ENCODE measurements around the gene ITGA7.

- no peak for TF ChIP-seq GABPA (IDR thresholded peaks at IDR 0.05; ENCODE audit: low read depth)
- peak; percentile 12; the same call in 1 of the 2 replicates for TF ChIP-seq POLR2AphosphoS5 (IDR thresholded peaks at IDR 0.05; ENCODE audit: low read depth, low read length)
- TF ChIP-seq CTCF (IDR thresholded peaks at IDR 0.05), result no peak
- TF ChIP-seq NFIC (IDR thresholded peaks at IDR 0.05; ENCODE audit: borderline replicate concordance), result no peak
- no peak; the same call in 1 of the 2 replicates for TF ChIP-seq JUND (IDR thresholded peaks at IDR 0.05)
- TF ChIP-seq MXI1 (IDR thresholded peaks at IDR 0.05; ENCODE audit: low read depth, low read length), result no peak
- TF ChIP-seq REST (IDR thresholded peaks at IDR 0.05; ENCODE audit: low read depth, low read length), result no peak
- TF ChIP-seq NRF1 (IDR thresholded peaks at IDR 0.05; ENCODE audit: low read depth, low read length), result no peak
- no peak for TF ChIP-seq RCOR1 (IDR thresholded peaks at IDR 0.05; ENCODE audit: low read length)
- no peak for TF ChIP-seq RAD21 (IDR thresholded peaks at IDR 0.05; ENCODE audit: low read length)
- TF ChIP-seq USF2 (IDR thresholded peaks at IDR 0.05; ENCODE audit: borderline replicate concordance, low read depth, low read length), result no peak
- TF ChIP-seq EZH2phosphoT487 (IDR thresholded peaks at IDR 0.05; ENCODE audit: borderline replicate concordance, low read depth), result no peak
- no peak for TF ChIP-seq IRF3 (IDR thresholded peaks at IDR 0.05; ENCODE audit: low read depth, low read length)
These were observed 15.2 kb upstream of the ITGA7 start for GRCh38 chr12:55722948-55723347.

Data from SK-N-SH (cell line).